Keratinocyte (primary cell): ENCODE data around the gene CD63. TPM values are rescaled to one million over a fixed set of nuclear protein-coding genes. Genes with fewer than 3 reads are reported as not detected.

ENCODE experiments used
- DNase-seq: peaks from one replicate; pipeline ENCODE4 v3.0.0-alpha.2; 2011; ENCODE audit warnings: low read depth, missing footprints, low spot score
- FAIRE-seq: peaks from 2 replicates; lab custom pipeline; 2011; peaks lifted over from hg19 to GRCh38; lab: Jason Lieb, UNC
- H2AFZ ChIP-seq: 2 replicates; pipeline ENCODE4 v1.6.0; 2012; ENCODE audit warnings: low read length, control low read depth, inconsistent platforms; ENCODE audit not compliant: control insufficient read depth
- H3K27ac ChIP-seq: 2 replicates; pipeline ENCODE4 v1.5.1; 2011; ENCODE audit warnings: low read length; ENCODE audit not compliant: control insufficient read depth, insufficient read depth
- H3K27me3 ChIP-seq: 3 replicates; pipeline ENCODE4 v1.6.0; 2011; ENCODE audit warnings: low read length; ENCODE audit not compliant: control insufficient read depth, insufficient read depth; ENCODE audit errors: extremely low read depth
- H3K36me3 ChIP-seq, 2 experiments: 2 replicates in 1 of 2; 3 replicates in 1 of 2; pipeline ENCODE4 v1.5.1; 2011; ENCODE audit warnings: low read length in 2 of 2, mild to moderate bottlenecking in 1 of 2; ENCODE audit not compliant: control insufficient read depth in 2 of 2, insufficient read depth in 2 of 2; ENCODE audit errors: extremely low read depth in 1 of 2
- H3K4me1 ChIP-seq: 3 replicates; pipeline ENCODE4 v1.5.1; 2011; ENCODE audit warnings: low read length; ENCODE audit not compliant: control insufficient read depth, insufficient read depth; ENCODE audit errors: extremely low read depth
- H3K4me2 ChIP-seq: 3 replicates; pipeline ENCODE4 v1.6.0; 2011; ENCODE audit warnings: low read depth, low read length; ENCODE audit not compliant: control insufficient read depth, insufficient read depth; ENCODE audit errors: extremely low read depth
- H3K4me3 ChIP-seq, 3 experiments: fragments of 200-600 bp in 1 of 3; sonication (generic) in 1 of 3; 2 replicates in 2 of 3; 3 replicates in 1 of 3; pipeline ENCODE4 v1.5.1; 2011 to 2016; ENCODE audit warnings: low read length in 3 of 3, mild to moderate bottlenecking in 3 of 3, control low read depth in 2 of 3, inconsistent platforms in 1 of 3, low read depth in 1 of 3, mixed read lengths in 1 of 3, mixed run types in 1 of 3, moderate library complexity in 1 of 3; ENCODE audit not compliant: control insufficient read depth in 2 of 3, insufficient read depth in 2 of 3; ENCODE audit errors: extremely low read depth in 1 of 3
- H3K79me2 ChIP-seq: 2 replicates; pipeline ENCODE4 v1.6.0; 2012; ENCODE audit warnings: low read length; ENCODE audit not compliant: control insufficient read depth, insufficient read depth
- H3K9ac ChIP-seq: 3 replicates; pipeline ENCODE4 v1.6.0; 2011; ENCODE audit warnings: low read length; ENCODE audit not compliant: control insufficient read depth, insufficient read depth; ENCODE audit errors: extremely low read depth
- H3K9me1 ChIP-seq: 3 replicates; pipeline ENCODE4 v1.6.0; 2011; ENCODE audit warnings: low read length; ENCODE audit not compliant: control insufficient read depth, insufficient read depth; ENCODE audit errors: extremely low read depth
- H3K9me3 ChIP-seq: 2 replicates; pipeline ENCODE4 v1.5.1; 2012; ENCODE audit warnings: low read depth, low read length; ENCODE audit not compliant: control insufficient read depth
- H4K20me1 ChIP-seq: 3 replicates; pipeline ENCODE4 v1.6.0; 2011; ENCODE audit warnings: low read length; ENCODE audit not compliant: control insufficient read depth, insufficient read depth; ENCODE audit errors: extremely low read depth
- CTCF ChIP-seq, 3 experiments: IDR thresholded peaks in 1 of 3; conservative IDR thresholded peaks in 1 of 3; optimal IDR thresholded peaks in 1 of 3; 2 replicates in 2 of 3; 3 replicates in 1 of 3; pipeline versions ENCODE3 to v1.5.1; 2011; ENCODE audit warnings: low read length in 3 of 3, mild to moderate bottlenecking in 3 of 3, moderate library complexity in 2 of 3, control low read depth in 1 of 3, inconsistent platforms in 1 of 3; ENCODE audit not compliant: insufficient read depth in 2 of 3; ENCODE audit errors: extremely low read depth in 1 of 3
- EZH2 ChIP-seq: IDR thresholded peaks from one replicate; pipeline ENCODE4 v1.6.1; 2012; ENCODE audit warnings: inconsistent platforms, mild to moderate bottlenecking, low read length, moderate library complexity
- dilution Hi-C: fragments of 300-500 bp; cut with MboI; formaldehyde crosslinking; loops from one replicate; pipeline ENCODE4 v1.7.0; 2020; ENCODE audit warnings: low sequenced_read_pairs; ENCODE audit not compliant: extremely low pct_ligation_motif_present
- polyA plus RNA-seq, 5 experiments: library from polyadenylated mRNA; depleted of rRNA in 3 of 5; stranded (reverse) in 3 of 5; stranded (forward) in 1 of 5; unstranded in 1 of 5; fragments of >200 nt; gene quantifications; 1 replicate in 1 of 5; 2 replicates in 3 of 5; 3 replicates in 1 of 5; pipeline versions ENCODE4 v1.2.1 to v1.2.3, GENCODE V29; 2011 to 2012; ENCODE audit warnings: missing spikeins in 2 of 5, low read depth in 1 of 5, low replicate concordance in 1 of 5

CD63 gene
- polyA plus RNA-seq, 1 donor (not counting 4 experiments of a cell fraction or from before 2014, with no cell fraction given): 749 TPM

- Histone ChIP-seq H4K20me1 (no peaks in the 10 kb centered on the region), H3K36me3 (no peaks in the 10 kb centered on the region), H3K9ac (no peak overlapping the region), H3K79me2 (peaks cover 3% of the 10 kb centered on the region), H3K27ac (no peak overlapping the region), H3K27me3 (no peaks in the 10 kb centered on the region), H2AFZ (no peak overlapping the region), H3K9me1 (no peaks in the 10 kb centered on the region), H3K9me3 (no peaks in the 10 kb centered on the region), H3K4me3 (no peak overlapping the region), H3K4me2 (no peak overlapping the region), H3K4me1 (peaks cover 18% of the 10 kb centered on the region)
- no peak for DNase-seq
- TF ChIP-seq CTCF (optimal IDR thresholded peaks at IDR 0.05 in 1 of 3, IDR thresholded peaks at IDR 0.05 in 1 of 3, conservative IDR thresholded peaks at IDR 0.05 in 1 of 3; ENCODE audit: extremely low read depth in 1 of 3, insufficient read depth in 2 of 3, low read length in 3 of 3) (no peak), EZH2 (no peak)
- dilution Hi-C loops: no loop called here
- FAIRE-seq: no peak
Observed at GRCh38 chr12:55734595-55734994, 5.8 kb upstream of the CD63 start.

- Histone ChIP-seq H3K27me3 (no peaks in the 10 kb centered on the region), H2AFZ (no peak overlapping the region), H3K4me2 (no peak overlapping the region), H3K79me2 (peaks cover 3% of the 10 kb centered on the region), H3K27ac (no peak overlapping the region), H3K4me3 (no peak overlapping the region), H3K9me1 (no peaks in the 10 kb centered on the region), H3K4me1 (peaks cover 22% of the 10 kb centered on the region), H3K36me3 (no peaks in the 10 kb centered on the region), H3K9me3 (no peaks in the 10 kb centered on the region), H3K9ac (no peak overlapping the region), H4K20me1 (no peaks in the 10 kb centered on the region)
- TF ChIP-seq EZH2 (no peak), CTCF (optimal IDR thresholded peaks at IDR 0.05 in 1 of 3, IDR thresholded peaks at IDR 0.05 in 1 of 3, conservative IDR thresholded peaks at IDR 0.05 in 1 of 3; ENCODE audit: extremely low read depth in 1 of 3, insufficient read depth in 2 of 3, low read length in 3 of 3) (no peak)
- DNase-seq: no peak
- FAIRE-seq: no peak
- dilution Hi-C loops: no loop called here
Observed at GRCh38 chr12:55733858-55734257, 5.0 kb upstream of the CD63 start.
